Measurements from ENCODE around the gene DNAJC25. TPM values are rescaled to one million over a fixed set of nuclear protein-coding genes. Genes with fewer than 3 reads are reported as not detected.

The DNAJC25 gene
- polyA plus RNA-seq, 2 donors = 3.3 to 3.7 TPM

GRCh38 chr9:111621895-111622480, 9.1 kb upstream of the DNAJC25 start:
- no peaks in the 10 kb centered on the region for H3K4me1 ChIP-seq (ENCODE audit: control insufficient read depth in 2 of 2, insufficient read depth in 2 of 2, low read length in 1 of 2)
- H3K27me3 ChIP-seq (ENCODE audit: control insufficient read depth in 1 of 2, insufficient read depth in 2 of 2, low read length in 2 of 2) = no peaks in the 10 kb centered on the region
- H3K4me3 ChIP-seq (ENCODE audit: low read depth in 1 of 2, low read length in 2 of 2) = no peak overlapping the region
- no peaks in the 10 kb centered on the region for H3K9me3 ChIP-seq (ENCODE audit: control insufficient read depth in 2 of 2, insufficient read depth in 1 of 2, low read depth in 1 of 2, low read length in 1 of 2)
- H3K27ac ChIP-seq (ENCODE audit: low read depth in 2 of 2, low read length in 1 of 2) = peak overlapping the region; percentile 8 to 49
- H3K36me3 ChIP-seq (ENCODE audit: control insufficient read depth in 2 of 2, insufficient read depth in 2 of 2, low read length in 1 of 2) = no peaks in the 10 kb centered on the region
- WGBS, 2 donors = 14 to 24% methylated on average over 2 of the region's 2 CpGs

GRCh38 chr9:111622626-111623025, 8.5 kb upstream of the DNAJC25 start:
- H3K9me3 ChIP-seq (ENCODE audit: control insufficient read depth in 2 of 2, insufficient read depth in 1 of 2, low read depth in 1 of 2, low read length in 1 of 2) = no peaks in the 10 kb centered on the region
- H3K4me3 ChIP-seq (ENCODE audit: low read depth in 1 of 2, low read length in 2 of 2) = no peak overlapping the region
- no peaks in the 10 kb centered on the region for H3K27me3 ChIP-seq (ENCODE audit: control insufficient read depth in 1 of 2, insufficient read depth in 2 of 2, low read length in 2 of 2)
- H3K27ac ChIP-seq (ENCODE audit: low read depth in 2 of 2, low read length in 1 of 2) = peak overlapping the region in 1 of 2 donors; percentile 8
- WGBS, 2 donors = 44 to 52% methylated on average over 3 of the region's 3 CpGs
- H3K4me1 ChIP-seq (ENCODE audit: control insufficient read depth in 2 of 2, insufficient read depth in 2 of 2, low read length in 1 of 2) = no peaks in the 10 kb centered on the region
- H3K36me3 ChIP-seq (ENCODE audit: control insufficient read depth in 2 of 2, insufficient read depth in 2 of 2, low read length in 1 of 2) = no peaks in the 10 kb centered on the region

GRCh38 chr9:111627260-111627963, 3.7 kb upstream of the DNAJC25 start:
- Histone ChIP-seq H3K9me3 (ENCODE audit: control insufficient read depth in 2 of 2, insufficient read depth in 1 of 2, low read depth in 1 of 2, low read length in 1 of 2) (no peaks in the 10 kb centered on the region), H3K4me3 (ENCODE audit: low read depth in 1 of 2, low read length in 2 of 2) (no peak overlapping the region), H3K27me3 (ENCODE audit: control insufficient read depth in 1 of 2, insufficient read depth in 2 of 2, low read length in 2 of 2) (no peaks in the 10 kb centered on the region), H3K27ac (ENCODE audit: low read depth in 2 of 2, low read length in 1 of 2) (no peak overlapping the region), H3K4me1 (ENCODE audit: control insufficient read depth in 2 of 2, insufficient read depth in 2 of 2, low read length in 1 of 2) (no peaks in the 10 kb centered on the region), H3K36me3 (ENCODE audit: control insufficient read depth in 2 of 2, insufficient read depth in 2 of 2, low read length in 1 of 2) (no peaks in the 10 kb centered on the region)
- 55 to 57% methylated on average over 7 of the region's 7 CpGs for WGBS, 2 donors

- Histone ChIP-seq H3K36me3 (ENCODE audit: control insufficient read depth in 2 of 2, insufficient read depth in 2 of 2, low read length in 1 of 2) (no peaks in the 10 kb centered on the region), H3K27me3 (ENCODE audit: control insufficient read depth in 1 of 2, insufficient read depth in 2 of 2, low read length in 2 of 2) (no peaks in the 10 kb centered on the region), H3K4me1 (ENCODE audit: control insufficient read depth in 2 of 2, insufficient read depth in 2 of 2, low read length in 1 of 2) (no peaks in the 10 kb centered on the region), H3K27ac (ENCODE audit: low read depth in 2 of 2, low read length in 1 of 2) (no peak overlapping the region), H3K4me3 (ENCODE audit: low read depth in 1 of 2, low read length in 2 of 2) (no peak overlapping the region), H3K9me3 (ENCODE audit: control insufficient read depth in 2 of 2, insufficient read depth in 1 of 2, low read depth in 1 of 2, low read length in 1 of 2) (no peaks in the 10 kb centered on the region)
- 84 to 87% methylated on average over 7 of the region's 7 CpGs for WGBS, 2 donors
Observed at GRCh38 chr9:111628411-111628810, 2.7 kb upstream of the DNAJC25 start.

- peak overlapping the region; percentile 44 to 80 for H3K27ac ChIP-seq (ENCODE audit: low read depth in 2 of 2, low read length in 1 of 2)
- H3K4me3 ChIP-seq (ENCODE audit: low read depth in 1 of 2, low read length in 2 of 2) = peak overlapping the region; percentile 91 to 99
Observed at GRCh38 chr9:111630182-111630963, 761 bp upstream of the DNAJC25 start.

GRCh38 chr9:111630964-111631213, 245 bp upstream of the DNAJC25 start:
- Histone ChIP-seq H3K4me3 (ENCODE audit: low read depth in 1 of 2, low read length in 2 of 2) (peak overlapping the region; percentile 91 to 99), H3K27ac (ENCODE audit: low read depth in 2 of 2, low read length in 1 of 2) (peak overlapping the region; percentile 44 to 80), H3K4me1 (ENCODE audit: control insufficient read depth in 2 of 2, insufficient read depth in 2 of 2, low read length in 1 of 2) (no peaks in the 10 kb centered on the region), H3K36me3 (ENCODE audit: control insufficient read depth in 2 of 2, insufficient read depth in 2 of 2, low read length in 1 of 2) (no peaks in the 10 kb centered on the region), H3K9me3 (ENCODE audit: control insufficient read depth in 2 of 2, insufficient read depth in 1 of 2, low read depth in 1 of 2, low read length in 1 of 2) (no peaks in the 10 kb centered on the region), H3K27me3 (ENCODE audit: control insufficient read depth in 1 of 2, insufficient read depth in 2 of 2, low read length in 2 of 2) (no peaks in the 10 kb centered on the region)
- WGBS, 2 donors = 0% methylated on average over 14 of the region's 14 CpGs

More at GRCh38 chr9:111630182-111630963, 761 bp upstream of the DNAJC25 start:
- Histone ChIP-seq H3K4me1 (ENCODE audit: control insufficient read depth in 2 of 2, insufficient read depth in 2 of 2, low read length in 1 of 2) (no peaks in the 10 kb centered on the region), H3K36me3 (ENCODE audit: control insufficient read depth in 2 of 2, insufficient read depth in 2 of 2, low read length in 1 of 2) (no peaks in the 10 kb centered on the region), H3K9me3 (ENCODE audit: control insufficient read depth in 2 of 2, insufficient read depth in 1 of 2, low read depth in 1 of 2, low read length in 1 of 2) (no peaks in the 10 kb centered on the region), H3K27me3 (ENCODE audit: control insufficient read depth in 1 of 2, insufficient read depth in 2 of 2, low read length in 2 of 2) (no peaks in the 10 kb centered on the region)
- WGBS, 2 donors = 6 to 9% methylated on average over 17 of the region's 17 CpGs

- WGBS, 2 donors = 28 to 31% methylated on average over 5 of the region's 5 CpGs
- Histone ChIP-seq H3K4me3 (ENCODE audit: low read depth in 1 of 2, low read length in 2 of 2) (peak overlapping the region; percentile 91 to 99), H3K9me3 (ENCODE audit: control insufficient read depth in 2 of 2, insufficient read depth in 1 of 2, low read depth in 1 of 2, low read length in 1 of 2) (no peaks in the 10 kb centered on the region), H3K27ac (ENCODE audit: low read depth in 2 of 2, low read length in 1 of 2) (peak overlapping the region in 1 of 2 donors; percentile 91), H3K4me1 (ENCODE audit: control insufficient read depth in 2 of 2, insufficient read depth in 2 of 2, low read length in 1 of 2) (no peaks in the 10 kb centered on the region), H3K36me3 (ENCODE audit: control insufficient read depth in 2 of 2, insufficient read depth in 2 of 2, low read length in 1 of 2) (no peaks in the 10 kb centered on the region), H3K27me3 (ENCODE audit: control insufficient read depth in 1 of 2, insufficient read depth in 2 of 2, low read length in 2 of 2) (no peaks in the 10 kb centered on the region)
Observed at GRCh38 chr9:111632060-111632459, 926 bp downstream of the DNAJC25 start.

GRCh38 chr9:111632695-111633388, 1.7 kb downstream of the DNAJC25 start:
- WGBS, 2 donors = 67 to 79% methylated on average over 7 of the region's 7 CpGs
- no peaks in the 10 kb centered on the region for H3K27me3 ChIP-seq (ENCODE audit: control insufficient read depth in 1 of 2, insufficient read depth in 2 of 2, low read length in 2 of 2)
- peak overlapping the region in 1 of 2 donors; percentile 91 for H3K4me3 ChIP-seq (ENCODE audit: low read depth in 1 of 2, low read length in 2 of 2)
- no peaks in the 10 kb centered on the region for H3K9me3 ChIP-seq (ENCODE audit: control insufficient read depth in 2 of 2, insufficient read depth in 1 of 2, low read depth in 1 of 2, low read length in 1 of 2)
- no peaks in the 10 kb centered on the region for H3K36me3 ChIP-seq (ENCODE audit: control insufficient read depth in 2 of 2, insufficient read depth in 2 of 2, low read length in 1 of 2)
- H3K27ac ChIP-seq (ENCODE audit: low read depth in 2 of 2, low read length in 1 of 2) = no peak overlapping the region
- no peaks in the 10 kb centered on the region for H3K4me1 ChIP-seq (ENCODE audit: control insufficient read depth in 2 of 2, insufficient read depth in 2 of 2, low read length in 1 of 2)

- WGBS, 2 donors = 76 to 82% methylated on average over 1 of the region's 1 CpG
- H3K36me3 ChIP-seq (ENCODE audit: control insufficient read depth in 2 of 2, insufficient read depth in 2 of 2, low read length in 1 of 2) = no peaks in the 10 kb centered on the region
- no peaks in the 10 kb centered on the region for H3K4me1 ChIP-seq (ENCODE audit: control insufficient read depth in 2 of 2, insufficient read depth in 2 of 2, low read length in 1 of 2)
- no peak overlapping the region for H3K4me3 ChIP-seq (ENCODE audit: low read depth in 1 of 2, low read length in 2 of 2)
- no peak overlapping the region for H3K27ac ChIP-seq (ENCODE audit: low read depth in 2 of 2, low read length in 1 of 2)
- no peaks in the 10 kb centered on the region for H3K9me3 ChIP-seq (ENCODE audit: control insufficient read depth in 2 of 2, insufficient read depth in 1 of 2, low read depth in 1 of 2, low read length in 1 of 2)
- no peaks in the 10 kb centered on the region for H3K27me3 ChIP-seq (ENCODE audit: control insufficient read depth in 1 of 2, insufficient read depth in 2 of 2, low read length in 2 of 2)
Observed at GRCh38 chr9:111633389-111633736, 2.2 kb downstream of the DNAJC25 start.
